Endodermal cell (in vitro differentiated cells): ENCODE data around the gene WFDC2. TPM values are rescaled to one million over a fixed set of nuclear protein-coding genes. Genes with fewer than 3 reads are reported as not detected.

ENCODE experiments used
- DNase-seq: peaks from one replicate; pipeline ENCODE4 v3.0.0-alpha.2; 2017
- H3K27ac ChIP-seq: 2 replicates; pipeline ENCODE4 v1.5.1; 2013; ENCODE audit warnings: mild to moderate bottlenecking, low read depth, low read length, moderate library complexity
- H3K27me3 ChIP-seq: 2 replicates; pipeline ENCODE4 v1.6.1; 2013; ENCODE audit warnings: mild to moderate bottlenecking, low read length, moderate library complexity; ENCODE audit not compliant: insufficient read depth, control insufficient read depth, poor library complexity, severe bottlenecking
- H3K36me3 ChIP-seq: 2 replicates; pipeline ENCODE4 v1.7.0; 2013; ENCODE audit warnings: mild to moderate bottlenecking, low read length, moderate library complexity; ENCODE audit not compliant: control insufficient read depth, insufficient read depth
- H3K4me1 ChIP-seq: one replicate; pipeline ENCODE4 v1.7.0; 2013; ENCODE audit warnings: low read length; ENCODE audit not compliant: control insufficient read depth, insufficient read depth
- H3K4me3 ChIP-seq: 2 replicates; pipeline ENCODE4 v1.5.1; 2013; ENCODE audit warnings: mild to moderate bottlenecking, low read length, moderate library complexity
- H3K9ac ChIP-seq: 2 replicates; pipeline ENCODE4 v1.6.1; 2013; ENCODE audit warnings: mild to moderate bottlenecking, low read length, moderate library complexity; ENCODE audit not compliant: poor library complexity, severe bottlenecking; ENCODE audit errors: extremely low read depth
- H3K9me3 ChIP-seq: 2 replicates; pipeline ENCODE4 v1.6.1; 2013; ENCODE audit warnings: mild to moderate bottlenecking, low read length, moderate library complexity; ENCODE audit not compliant: control insufficient read depth
- H3K27ac Mint-ChIP-seq: 2 replicates; pipeline ENCODE4 v1.8.0; 2020; ENCODE audit warnings: mixed read lengths
- H3K27me3 Mint-ChIP-seq: 2 replicates; pipeline ENCODE4 v1.8.0; 2021; ENCODE audit warnings: mild to moderate bottlenecking, mixed read lengths; ENCODE audit not compliant: insufficient read depth
- H3K36me3 Mint-ChIP-seq: 2 replicates; pipeline ENCODE4 v1.8.0; 2020; ENCODE audit warnings: low read depth, mixed read lengths
- H3K4me1 Mint-ChIP-seq: 2 replicates; pipeline ENCODE4 v1.8.0; 2020; ENCODE audit warnings: mixed read lengths
- H3K4me3 Mint-ChIP-seq: 2 replicates; pipeline ENCODE4 v1.8.0; 2020; ENCODE audit warnings: mild to moderate bottlenecking, moderate library complexity, mixed read lengths
- H3K9me3 Mint-ChIP-seq: 2 replicates; pipeline ENCODE4 v1.8.0; 2020; ENCODE audit warnings: mild to moderate bottlenecking, mixed read lengths
- WGBS, 2 experiments: methylation state at CpG; one replicate each; pipeline versions ENCODE4 v1.1.5 to v1.1.7; 2013; ENCODE audit warnings: missing lambda C conversion rate in 2 of 2, mixed read lengths in 1 of 2; ENCODE audit not compliant: insufficient coverage in 1 of 2, insufficient read length in 1 of 2; 5-methylcytosine and 5-hydroxymethylcytosine counted together
- total RNA-seq, 2 donors: library from RNA; stranded (reverse); fragmentation: NEBNext Ultra II Directional in 1 of 2; extraction: Animal tissue kit (Norgen Biotek cat#: 25700) in 1 of 2; gene quantifications; 2 replicates in 1 of 2; 3 replicates in 1 of 2; pipeline ENCODE4 v1.2.1, GENCODE V29; 2021
- TF ChIP-seq, protein P1 (sequence below): fragments of 200-600 bp; sonication (generic); conservative IDR thresholded peaks from 2 replicates; pipeline ENCODE4 v1.5.0; 2021; ENCODE audit warnings: antibody characterized with exemption, mild to moderate bottlenecking

Gene WFDC2
- total RNA-seq, 2 donors from 2014 or later, result 304 to 580 TPM

DNA sequence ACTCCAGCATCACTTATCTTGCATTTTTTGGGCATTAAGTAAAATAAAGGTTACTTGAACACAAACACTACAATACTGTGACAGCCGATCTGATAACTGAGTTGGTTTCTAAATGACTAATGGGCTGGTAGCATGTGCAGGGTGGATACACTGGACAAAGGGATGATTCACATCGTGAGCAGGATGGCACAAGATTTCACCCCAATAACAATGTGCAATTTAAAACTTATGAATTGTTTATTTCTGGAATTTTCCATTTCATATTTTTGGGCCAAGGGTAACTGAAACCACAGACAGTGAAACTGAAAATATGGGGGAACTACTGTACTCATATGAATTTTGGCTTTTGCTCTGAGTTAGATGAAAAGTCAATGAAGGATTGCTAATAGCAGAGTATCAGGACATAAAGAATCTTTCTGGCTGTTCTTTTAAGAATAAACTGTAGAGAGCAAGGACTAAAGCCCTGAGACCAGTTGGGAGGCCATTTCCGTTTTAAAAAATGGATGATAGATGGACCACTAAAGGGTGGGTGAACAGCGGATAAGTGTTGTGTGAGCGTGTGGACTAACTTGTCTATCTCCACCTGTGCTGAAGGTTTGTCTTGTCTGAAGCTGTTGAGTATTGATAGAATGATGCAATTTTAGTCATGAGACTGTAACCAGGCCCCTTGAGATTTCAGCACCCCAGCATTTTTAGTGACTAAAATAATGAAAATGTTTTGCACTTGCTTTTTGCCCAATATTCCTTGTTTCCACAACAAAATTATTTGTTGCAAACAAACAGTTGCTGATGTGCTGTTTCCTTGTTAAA is 37.7 kb downstream of the WFDC2 start:
- no peak for DNase-seq
- H3K4me3 ChIP-seq, result no peak overlapping the region
- Mint-ChIP-seq H3K9me3 (peaks cover 23% of the 10 kb centered on the region), H3K4me1 (peaks cover 21% of the 10 kb centered on the region), H3K4me3 (no peak overlapping the region), H3K36me3 (peaks cover 7% of the 10 kb centered on the region), H3K27me3 (peaks cover 80% of the 10 kb centered on the region), H3K27ac (no peak overlapping the region)
- TF ChIP-seq, protein P1, sequence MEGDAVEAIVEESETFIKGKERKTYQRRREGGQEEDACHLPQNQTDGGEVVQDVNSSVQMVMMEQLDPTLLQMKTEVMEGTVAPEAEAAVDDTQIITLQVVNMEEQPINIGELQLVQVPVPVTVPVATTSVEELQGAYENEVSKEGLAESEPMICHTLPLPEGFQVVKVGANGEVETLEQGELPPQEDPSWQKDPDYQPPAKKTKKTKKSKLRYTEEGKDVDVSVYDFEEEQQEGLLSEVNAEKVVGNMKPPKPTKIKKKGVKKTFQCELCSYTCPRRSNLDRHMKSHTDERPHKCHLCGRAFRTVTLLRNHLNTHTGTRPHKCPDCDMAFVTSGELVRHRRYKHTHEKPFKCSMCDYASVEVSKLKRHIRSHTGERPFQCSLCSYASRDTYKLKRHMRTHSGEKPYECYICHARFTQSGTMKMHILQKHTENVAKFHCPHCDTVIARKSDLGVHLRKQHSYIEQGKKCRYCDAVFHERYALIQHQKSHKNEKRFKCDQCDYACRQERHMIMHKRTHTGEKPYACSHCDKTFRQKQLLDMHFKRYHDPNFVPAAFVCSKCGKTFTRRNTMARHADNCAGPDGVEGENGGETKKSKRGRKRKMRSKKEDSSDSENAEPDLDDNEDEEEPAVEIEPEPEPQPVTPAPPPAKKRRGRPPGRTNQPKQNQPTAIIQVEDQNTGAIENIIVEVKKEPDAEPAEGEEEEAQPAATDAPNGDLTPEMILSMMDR, result no peak
- H3K27ac ChIP-seq, result no peak overlapping the region
- no peak overlapping the region for H3K9ac ChIP-seq
- WGBS, 2 experiments, result 85 to 91% methylated on average over 4 to 5 of the region's 5 CpGs
- H3K36me3 ChIP-seq, result no peaks in the 10 kb centered on the region
- H3K4me1 ChIP-seq, result peaks cover 7% of the 10 kb centered on the region
- peaks cover 86% of the 10 kb centered on the region for H3K27me3 ChIP-seq
- peaks cover 20% of the 10 kb centered on the region for H3K9me3 ChIP-seq

DNA sequence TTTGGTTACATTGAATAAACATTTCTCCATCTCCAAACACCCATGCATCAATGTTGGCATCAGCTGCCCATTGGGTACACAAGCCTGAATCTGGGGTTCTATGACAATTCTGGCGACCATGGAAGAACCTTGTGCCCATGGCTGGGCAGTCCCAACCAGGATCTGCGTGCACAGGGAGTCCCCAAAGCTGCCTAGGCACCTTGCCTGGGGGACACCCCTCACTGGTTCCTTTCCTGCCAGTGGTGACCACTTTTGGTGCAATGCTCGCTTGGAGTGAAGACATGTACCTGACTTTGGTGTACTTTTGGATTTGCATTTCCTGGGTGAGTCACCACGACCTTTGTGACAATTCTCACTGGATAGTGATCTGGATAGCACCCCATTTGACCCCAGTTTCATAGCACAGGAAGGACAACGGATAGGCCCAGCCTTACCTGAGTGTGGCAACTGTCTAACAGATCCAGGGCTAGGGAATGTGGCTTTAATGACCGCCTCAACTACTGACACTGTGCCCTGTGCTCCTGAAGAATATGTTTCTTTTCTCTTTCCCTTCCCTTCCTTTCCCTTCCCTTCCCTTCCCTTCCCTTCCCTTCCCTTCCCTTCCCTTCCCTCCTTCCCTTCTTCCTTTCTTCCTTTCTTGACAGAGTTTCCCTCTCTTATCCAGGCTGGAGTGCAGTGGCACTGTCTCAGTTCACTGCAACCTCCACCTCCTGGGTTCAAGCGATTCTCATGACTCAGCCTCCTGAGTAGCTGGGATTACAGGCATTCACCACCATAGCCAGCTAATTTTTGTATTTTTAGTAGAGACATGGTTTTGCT is 38.7 kb downstream of the WFDC2 start:
- DNase-seq, result no peak
- Mint-ChIP-seq H3K36me3 (peaks cover 7% of the 10 kb centered on the region), H3K27ac (no peak overlapping the region), H3K27me3 (peaks cover 81% of the 10 kb centered on the region), H3K9me3 (peaks cover 23% of the 10 kb centered on the region), H3K4me1 (peaks cover 21% of the 10 kb centered on the region), H3K4me3 (no peak overlapping the region)
- 91 to 92% methylated on average over 6 to 7 of the region's 7 CpGs for WGBS, 2 experiments
- Histone ChIP-seq H3K9me3 (peaks cover 20% of the 10 kb centered on the region), H3K9ac (no peak overlapping the region), H3K36me3 (no peaks in the 10 kb centered on the region), H3K4me1 (peaks cover 7% of the 10 kb centered on the region), H3K27me3 (peaks cover 86% of the 10 kb centered on the region), H3K27ac (no peak overlapping the region), H3K4me3 (no peak overlapping the region)
- TF ChIP-seq, protein P1, result no peak

DNA sequence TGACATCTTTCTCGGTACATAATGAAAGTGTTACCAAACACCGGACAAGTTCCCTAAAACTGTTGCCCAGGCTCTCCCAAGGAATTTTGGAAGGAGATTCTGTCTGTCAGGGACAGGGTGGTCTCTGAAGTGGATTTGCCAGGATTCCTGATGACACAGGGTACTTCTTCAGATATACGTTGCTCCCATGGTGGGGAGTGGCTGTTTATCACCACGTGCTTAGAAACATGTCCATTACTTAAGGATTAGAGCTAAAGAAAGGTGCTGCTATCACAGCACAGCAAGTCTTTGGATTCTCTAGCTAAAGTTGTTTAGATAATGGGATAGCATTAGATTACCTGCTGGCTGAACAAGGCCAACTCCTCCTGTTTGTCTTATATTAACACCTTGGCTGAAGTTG is 39.5 kb downstream of the WFDC2 start:
- Histone ChIP-seq H3K36me3 (no peaks in the 10 kb centered on the region), H3K27ac (no peak overlapping the region), H3K4me1 (peaks cover 7% of the 10 kb centered on the region), H3K4me3 (no peak overlapping the region), H3K27me3 (peaks cover 86% of the 10 kb centered on the region), H3K9ac (no peak overlapping the region), H3K9me3 (peaks cover 20% of the 10 kb centered on the region)
- H3K27me3 Mint-ChIP-seq, result peaks cover 85% of the 10 kb centered on the region
- DNase-seq, result peak; percentile 59
- no peak overlapping the region for H3K4me3 Mint-ChIP-seq
- 57 to 63% methylated on average over 4 of the region's 4 CpGs for WGBS, 2 experiments
- TF ChIP-seq, protein P1, result no peak
- H3K9me3 Mint-ChIP-seq, result peaks cover 23% of the 10 kb centered on the region
- H3K27ac Mint-ChIP-seq, result no peak overlapping the region
- H3K4me1 Mint-ChIP-seq, result peaks cover 21% of the 10 kb centered on the region
- H3K36me3 Mint-ChIP-seq, result peaks cover 7% of the 10 kb centered on the region
